Fibroblast of lung (primary cell): ENCODE data around the gene PRLR. TPM values are rescaled to one million over a fixed set of nuclear protein-coding genes. Genes with fewer than 3 reads are reported as not detected.

Experiments used
- DNase-seq, 2 donors: peaks; one replicate each; pipeline versions ENCODE4 v3.0.0 to v3.0.0-alpha.2; 2010; ENCODE audit warnings: low read depth in 2 of 2
- H2AFZ ChIP-seq: 2 replicates; pipeline ENCODE4 v1.5.1; 2012; ENCODE audit warnings: low read length, control low read depth, inconsistent platforms
- H3K27ac ChIP-seq: 2 replicates; pipeline ENCODE4 v1.5.1; 2011; ENCODE audit warnings: low read length, control low read depth; ENCODE audit not compliant: insufficient read depth
- H3K27me3 ChIP-seq: 2 replicates; pipeline ENCODE4 v1.5.1; 2011; ENCODE audit warnings: mild to moderate bottlenecking, low read length; ENCODE audit not compliant: control insufficient read depth, insufficient read depth
- H3K36me3 ChIP-seq: 2 replicates; pipeline ENCODE4 v1.5.1; 2011; ENCODE audit warnings: low read length; ENCODE audit not compliant: control insufficient read depth, insufficient read depth
- H3K4me1 ChIP-seq: 2 replicates; pipeline ENCODE4 v1.5.1; 2011; ENCODE audit warnings: low read length; ENCODE audit not compliant: control insufficient read depth, insufficient read depth; ENCODE audit errors: extremely low read depth
- H3K4me2 ChIP-seq: 2 replicates; pipeline ENCODE4 v1.5.1; 2011; ENCODE audit warnings: low read length, control low read depth; ENCODE audit not compliant: insufficient read depth; ENCODE audit errors: extremely low read depth
- H3K4me3 ChIP-seq, 4 experiments: fragments of 200-600 bp in 1 of 4; sonication (generic) in 1 of 4; replicated peaks in 1 of 4; 2 replicates each; pipeline ENCODE4 v1.5.1; 2011 to 2016; ENCODE audit warnings: low read length in 4 of 4, low read depth in 3 of 4, mild to moderate bottlenecking in 3 of 4, control low read depth in 2 of 4, inconsistent platforms in 1 of 4, mixed read lengths in 1 of 4; ENCODE audit not compliant: insufficient read depth in 1 of 4; ENCODE audit errors: control extremely low read depth in 1 of 4
- H3K79me2 ChIP-seq: 2 replicates; pipeline ENCODE4 v1.5.1; 2012; ENCODE audit warnings: mild to moderate bottlenecking, low read length, inconsistent platforms; ENCODE audit not compliant: control insufficient read depth, insufficient read depth
- H3K9ac ChIP-seq: 2 replicates; pipeline ENCODE4 v1.5.1; 2011; ENCODE audit warnings: mild to moderate bottlenecking, low read length, control low read depth; ENCODE audit not compliant: insufficient read depth
- H3K9me3 ChIP-seq: 2 replicates; pipeline ENCODE4 v1.5.1; 2012; ENCODE audit warnings: low read depth, low read length; ENCODE audit not compliant: control insufficient read depth, insufficient read depth
- H4K20me1 ChIP-seq: 2 replicates; pipeline ENCODE4 v1.5.1; 2011; ENCODE audit warnings: low read length; ENCODE audit not compliant: control insufficient read depth, insufficient read depth; ENCODE audit errors: extremely low read depth
- CTCF ChIP-seq, 2 donors: IDR thresholded peaks in 1 of 2; conservative IDR thresholded peaks in 1 of 2; 1 replicate in 1 of 2; 2 replicates in 1 of 2; pipeline ENCODE4 v1.5.1; 2011 to 2012; ENCODE audit warnings: low read length in 2 of 2, control low read depth in 1 of 2, inconsistent platforms in 1 of 2, low read depth in 1 of 2, mild to moderate bottlenecking in 1 of 2
- EZH2 ChIP-seq: IDR thresholded peaks from 2 replicates; pipeline ENCODE4 v1.5.1; 2012; ENCODE audit warnings: low read length, control low read depth, mild to moderate bottlenecking; ENCODE audit errors: missing control alignments
- polyA plus RNA-seq, 2 donors: library from polyadenylated mRNA; depleted of rRNA in 1 of 2; stranded (reverse) in 1 of 2; unstranded in 1 of 2; fragments of >200 nt; gene quantifications; 2 replicates each; pipeline ENCODE4 v1.2.1, GENCODE V29; 2011 to 2012; ENCODE audit warnings: missing spikeins in 1 of 2
- total RNA-seq: library from RNA; depleted of rRNA; stranded (reverse); fragments of >200 nt; gene quantifications from 2 replicates; pipeline ENCODE4 v1.2.1, GENCODE V29; 2014

PRLR gene
- total and polyA plus RNA-seq, 2 donors (not counting 1 experiment from before 2014, with no cell fraction given) = 0.33 to 0.41 TPM

GRCh38 chr5:35083150-35083549 lies 147.1 kb downstream of the PRLR start:
- no peaks in the 10 kb centered on the region for H3K4me1 ChIP-seq
- no peaks in the 10 kb centered on the region for H4K20me1 ChIP-seq
- no peak overlapping the region for H3K4me2 ChIP-seq
- H3K9ac ChIP-seq = no peak overlapping the region
- TF ChIP-seq CTCF (conservative IDR thresholded peaks at IDR 0.05 in 1 of 2, IDR thresholded peaks at IDR 0.05 in 1 of 2; ENCODE audit: low read depth in 1 of 2, low read length in 2 of 2) = no peak
- no peak for TF ChIP-seq EZH2
- H3K4me3 ChIP-seq = no peak overlapping the region
- H3K9me3 ChIP-seq = no peaks in the 10 kb centered on the region
- H3K79me2 ChIP-seq = no peaks in the 10 kb centered on the region
- H2AFZ ChIP-seq = no peak overlapping the region
- H3K27me3 ChIP-seq = peaks cover 8% of the 10 kb centered on the region
- no peaks in the 10 kb centered on the region for H3K36me3 ChIP-seq
- no peak for DNase-seq
- no peak overlapping the region for H3K27ac ChIP-seq

- no peaks in the 10 kb centered on the region for H3K9me3 ChIP-seq
- no peaks in the 10 kb centered on the region for H3K36me3 ChIP-seq
- H3K4me1 ChIP-seq = no peaks in the 10 kb centered on the region
- H3K27me3 ChIP-seq = peaks cover 4% of the 10 kb centered on the region
- TF ChIP-seq CTCF (conservative IDR thresholded peaks at IDR 0.05 in 1 of 2, IDR thresholded peaks at IDR 0.05 in 1 of 2; ENCODE audit: low read depth in 1 of 2, low read length in 2 of 2) (no peak), EZH2 (no peak)
- H4K20me1 ChIP-seq = no peaks in the 10 kb centered on the region
- H3K27ac ChIP-seq = no peak overlapping the region
- H3K4me3 ChIP-seq = no peak overlapping the region
- H3K9ac ChIP-seq = no peak overlapping the region
- no peaks in the 10 kb centered on the region for H3K79me2 ChIP-seq
- DNase-seq = no peak
- H2AFZ ChIP-seq = no peak overlapping the region
- no peak overlapping the region for H3K4me2 ChIP-seq
Observed at GRCh38 chr5:35082530-35082929, 147.8 kb downstream of the PRLR start.

DNA sequence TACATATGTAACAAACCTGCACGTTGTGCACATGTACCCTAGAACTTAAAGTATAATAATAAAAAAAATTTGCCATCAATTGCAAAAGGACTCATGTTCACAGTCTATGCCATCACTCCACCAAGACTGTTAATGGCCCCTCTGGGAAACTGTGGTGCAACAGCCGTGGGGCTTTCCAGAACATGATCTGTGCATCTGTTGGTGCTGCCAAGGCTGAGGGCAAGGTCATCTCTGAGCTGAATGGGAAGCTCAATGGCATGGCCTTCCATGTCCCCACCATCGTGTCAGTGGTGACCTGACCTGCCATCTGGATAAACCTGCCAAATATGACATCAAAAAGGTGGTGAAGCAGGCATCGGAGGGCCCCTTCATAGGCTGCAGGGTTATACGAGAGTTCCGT lies 149.2 kb downstream of the PRLR start:
- Histone ChIP-seq H3K9ac (no peak overlapping the region), H3K4me3 (no peak overlapping the region), H3K4me2 (no peak overlapping the region), H3K27ac (no peak overlapping the region), H3K79me2 (no peaks in the 10 kb centered on the region), H4K20me1 (no peaks in the 10 kb centered on the region), H3K36me3 (no peaks in the 10 kb centered on the region), H2AFZ (no peak overlapping the region), H3K27me3 (peaks cover 4% of the 10 kb centered on the region), H3K9me3 (no peaks in the 10 kb centered on the region), H3K4me1 (no peaks in the 10 kb centered on the region)
- TF ChIP-seq EZH2 (no peak), CTCF (conservative IDR thresholded peaks at IDR 0.05 in 1 of 2, IDR thresholded peaks at IDR 0.05 in 1 of 2; ENCODE audit: low read depth in 1 of 2, low read length in 2 of 2) (no peak)
- no peak for DNase-seq
